Astrocyte of the spinal cord (primary cell): ENCODE data around the gene ZNF71.
"Not testable (repeated sequence)": the region's sequence is repeated elsewhere in the genome, so short reads cannot be mapped to it uniquely, and the experiment has no call there.

ENCODE experiments used
- DNase-seq: peaks from one replicate; pipeline ENCODE4 v3.0.0; 2011; ENCODE audit warnings: low read depth, low spot score
- H3K4me3 ChIP-seq: 2 replicates; pipeline ENCODE4 v1.5.1; 2011; ENCODE audit warnings: low read depth, mild to moderate bottlenecking, low read length, moderate library complexity
- in situ Hi-C: cut with HindIII; loops from 2 replicates; pipeline ENCODE4 v1.10.0; 2017; ENCODE audit warnings: low sequenced_read_pairs
- TF ChIP-seq, protein P1 (sequence below): IDR thresholded peaks from 2 replicates; pipeline ENCODE4 v1.5.1; 2012; ENCODE audit warnings: low read depth, mild to moderate bottlenecking, low read length, inconsistent platforms

The ZNF71 gene

DNA sequence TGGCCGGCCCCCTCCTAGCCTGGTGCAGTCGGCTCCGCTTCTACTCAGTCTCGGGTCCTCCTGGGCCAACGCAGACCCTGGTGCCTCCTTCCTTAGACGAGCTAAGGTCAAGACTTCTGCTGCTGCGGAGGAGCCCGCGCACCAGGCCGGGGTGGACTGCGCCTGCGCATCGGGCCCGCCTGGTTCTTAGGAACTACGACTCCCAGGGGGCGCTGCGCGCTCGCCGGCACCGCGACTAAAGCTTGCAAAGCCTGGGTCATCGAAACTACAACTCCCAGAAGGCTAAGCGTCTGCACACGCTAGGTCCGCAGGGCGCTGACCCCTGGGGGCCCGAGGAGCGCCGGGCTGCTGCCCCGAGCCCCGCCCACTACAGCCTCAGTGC lies 76.5 kb downstream of the ZNF71 start, which contains the start of gene ZNF835:
ZNF835 (minus strand) TSS at position 145 of the 382 bp plus-strand sequence. CDS start 6,559 bp downstream, outside the sequence.
- DNase-seq, result peak; percentile 17
- peak within 1 kb of the TSS; percentile 17 for H3K4me3 ChIP-seq
- in situ Hi-C loops, result no loop called here
- TF ChIP-seq, protein P1, sequence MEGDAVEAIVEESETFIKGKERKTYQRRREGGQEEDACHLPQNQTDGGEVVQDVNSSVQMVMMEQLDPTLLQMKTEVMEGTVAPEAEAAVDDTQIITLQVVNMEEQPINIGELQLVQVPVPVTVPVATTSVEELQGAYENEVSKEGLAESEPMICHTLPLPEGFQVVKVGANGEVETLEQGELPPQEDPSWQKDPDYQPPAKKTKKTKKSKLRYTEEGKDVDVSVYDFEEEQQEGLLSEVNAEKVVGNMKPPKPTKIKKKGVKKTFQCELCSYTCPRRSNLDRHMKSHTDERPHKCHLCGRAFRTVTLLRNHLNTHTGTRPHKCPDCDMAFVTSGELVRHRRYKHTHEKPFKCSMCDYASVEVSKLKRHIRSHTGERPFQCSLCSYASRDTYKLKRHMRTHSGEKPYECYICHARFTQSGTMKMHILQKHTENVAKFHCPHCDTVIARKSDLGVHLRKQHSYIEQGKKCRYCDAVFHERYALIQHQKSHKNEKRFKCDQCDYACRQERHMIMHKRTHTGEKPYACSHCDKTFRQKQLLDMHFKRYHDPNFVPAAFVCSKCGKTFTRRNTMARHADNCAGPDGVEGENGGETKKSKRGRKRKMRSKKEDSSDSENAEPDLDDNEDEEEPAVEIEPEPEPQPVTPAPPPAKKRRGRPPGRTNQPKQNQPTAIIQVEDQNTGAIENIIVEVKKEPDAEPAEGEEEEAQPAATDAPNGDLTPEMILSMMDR, result peak; percentile 2

DNA sequence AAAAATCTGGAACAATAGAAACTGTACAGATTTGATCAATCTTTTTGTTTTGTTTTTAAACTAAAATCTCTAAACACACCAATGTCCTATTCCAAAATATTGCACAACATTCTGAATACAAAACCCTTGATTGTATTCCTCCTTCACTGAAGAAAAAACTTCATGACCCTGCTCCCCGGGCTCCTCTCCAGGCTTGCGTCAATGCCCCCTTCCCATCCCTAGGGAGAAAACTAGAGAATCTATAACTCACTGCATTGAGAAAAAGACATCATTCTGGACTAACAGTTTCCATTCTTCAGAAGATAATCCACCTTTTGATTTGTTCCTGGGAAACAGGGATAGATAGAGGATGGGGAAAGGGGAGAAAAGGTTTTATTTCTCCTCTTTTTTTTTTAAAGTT lies 77.5 kb downstream of the ZNF71 start:
- DNase-seq, in situ Hi-C loops, H3K4me3 ChIP-seq: not testable (repeated sequence)
